Measurements from ENCODE around the gene TMEM101.

Gene TMEM101

DNA sequence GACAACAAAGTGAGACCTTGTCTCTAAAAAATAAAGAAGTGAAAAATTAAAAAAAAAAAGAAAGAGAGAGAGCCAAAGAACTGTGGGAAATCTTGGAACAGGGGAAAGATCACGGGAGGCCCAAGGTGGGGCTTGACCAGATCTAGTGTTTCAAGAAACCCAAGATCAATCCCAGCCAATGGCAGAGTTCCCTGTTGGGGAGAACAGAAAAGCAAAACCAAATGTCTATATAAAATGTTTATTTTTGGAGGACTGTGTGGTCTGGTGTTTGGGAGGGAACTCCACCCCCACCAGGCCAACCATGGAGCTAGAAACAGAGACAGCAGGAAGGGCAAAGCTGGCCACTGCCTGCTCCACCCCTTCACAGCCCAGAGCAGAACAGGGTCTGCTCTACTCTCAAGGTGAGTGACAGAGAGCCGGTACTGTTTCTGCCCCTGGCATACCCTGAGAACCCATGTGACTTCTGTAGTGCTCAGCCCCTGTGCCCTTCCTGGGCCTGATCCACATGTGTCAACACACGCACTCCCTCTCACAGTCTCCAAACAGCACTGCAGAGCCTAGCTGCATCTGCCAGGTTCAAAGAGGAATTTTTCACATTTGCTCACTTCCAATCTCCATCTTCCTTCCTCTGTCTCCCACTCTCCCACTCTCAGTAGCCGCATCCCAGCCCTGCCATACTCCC lies 3.7 kb downstream of the TMEM101 start:
- H3K9me3 Mint-ChIP-seq: no peaks in the 10 kb centered on the region
- H3K4me3 Mint-ChIP-seq: no peak overlapping the region
- intact Hi-C loops (cut with micrococcal nuclease): loop anchor here (10.0 kb wide), 1 partner anchor 104 kb away; no protein-coding TSS in a partner anchor
- H3K27ac Mint-ChIP-seq: peak overlapping the region; percentile 0
- H3K4me1 Mint-ChIP-seq (ENCODE audit: low read depth): peaks cover 66% of the 10 kb centered on the region
- H3K27me3 Mint-ChIP-seq: peaks cover 6% of the 10 kb centered on the region
- peaks cover 61% of the 10 kb centered on the region for H3K36me3 Mint-ChIP-seq (ENCODE audit: low read depth)

DNA sequence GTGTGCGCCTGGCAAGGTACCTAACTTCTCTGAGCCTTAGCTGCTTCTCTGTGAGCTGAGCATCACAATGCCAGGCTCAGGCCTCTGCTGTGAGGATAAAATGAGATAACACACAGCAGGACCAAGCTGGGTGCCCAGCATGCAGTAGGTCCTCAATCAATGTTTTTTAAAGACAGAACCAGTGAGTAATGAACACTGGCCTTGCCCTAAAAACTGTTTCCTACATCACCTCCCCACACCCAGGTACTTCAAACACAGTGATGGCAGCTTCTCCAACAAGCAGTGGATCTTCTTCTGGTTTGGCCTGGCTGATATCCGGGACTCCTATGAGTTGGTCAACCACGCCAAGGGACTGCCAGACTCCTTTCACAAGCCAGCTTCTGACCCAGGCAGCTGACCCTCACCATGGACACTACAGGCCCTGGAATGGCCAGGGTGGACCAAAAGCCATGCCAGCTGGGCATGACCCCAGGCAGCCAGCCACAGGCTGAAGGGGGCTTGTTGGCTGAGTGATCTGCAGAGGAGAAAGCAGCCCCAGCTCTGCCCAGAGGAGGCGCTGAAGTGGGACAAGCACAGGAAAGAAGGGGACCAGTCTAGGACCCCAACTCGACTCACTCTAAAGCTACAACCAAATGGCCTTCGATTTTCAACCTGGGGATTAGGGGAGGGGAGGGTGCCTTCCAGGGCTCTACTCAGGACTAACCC lies 6.4 kb downstream of the TMEM101 start:
- peaks cover 70% of the 10 kb centered on the region for H3K4me1 Mint-ChIP-seq (ENCODE audit: low read depth)
- H3K27me3 Mint-ChIP-seq: peaks cover 31% of the 10 kb centered on the region
- H3K36me3 Mint-ChIP-seq (ENCODE audit: low read depth): peaks cover 52% of the 10 kb centered on the region
- no peaks in the 10 kb centered on the region for H3K9me3 Mint-ChIP-seq
- intact Hi-C loops (cut with micrococcal nuclease): no loop called here
- peak overlapping the region; percentile 84 for H3K27ac Mint-ChIP-seq
- H3K4me3 Mint-ChIP-seq: peak overlapping the region; percentile 84

DNA sequence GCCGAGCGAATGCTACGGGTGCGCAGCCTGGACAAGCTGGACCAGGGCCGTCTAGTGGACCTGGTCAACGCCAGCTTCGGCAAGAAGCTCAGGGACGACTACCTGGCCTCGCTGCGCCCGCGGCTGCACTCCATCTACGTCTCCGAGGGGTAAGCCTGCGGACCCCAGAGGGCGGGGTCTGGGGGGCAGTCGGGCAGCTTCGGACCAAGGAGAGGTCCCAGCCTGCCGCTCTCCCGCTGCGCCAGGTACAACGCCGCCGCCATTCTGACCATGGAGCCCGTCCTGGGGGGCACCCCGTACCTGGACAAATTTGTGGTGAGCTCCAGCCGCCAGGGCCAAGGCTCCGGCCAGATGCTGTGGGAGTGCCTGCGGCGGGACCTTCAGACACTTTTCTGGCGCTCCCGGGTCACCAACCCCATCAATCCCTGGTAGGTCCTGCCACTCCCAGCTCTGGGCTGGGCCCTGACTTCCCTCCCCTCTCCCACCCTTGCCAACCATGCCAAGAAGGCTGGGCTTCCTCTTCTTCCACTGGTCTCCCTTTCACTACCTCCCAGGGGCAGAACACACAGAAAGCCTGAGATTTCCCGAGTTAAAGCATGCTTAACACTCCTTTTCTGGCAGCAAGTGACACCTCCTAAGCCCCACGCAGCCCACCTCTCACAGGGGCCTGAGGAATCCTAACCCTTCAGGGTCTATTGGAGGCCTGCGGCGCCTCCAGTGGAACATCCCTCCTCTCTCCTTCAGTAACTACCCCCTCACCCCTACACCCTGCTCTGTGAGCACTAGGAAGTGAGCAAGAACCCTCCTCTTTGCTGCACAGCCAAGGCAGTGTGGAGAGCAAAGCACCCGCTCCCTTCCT lies 7.2 kb downstream of the TMEM101 start:
- intact Hi-C loops (cut with micrococcal nuclease): loop anchor here (2.0 kb wide), 1 partner anchor 63 kb away; the partner anchor contains the start of gene G6PC3
- H3K4me1 Mint-ChIP-seq (ENCODE audit: low read depth): peaks cover 70% of the 10 kb centered on the region
- H3K4me3 Mint-ChIP-seq: peak overlapping the region; percentile 84
- peaks cover 47% of the 10 kb centered on the region for H3K36me3 Mint-ChIP-seq (ENCODE audit: low read depth)
- no peaks in the 10 kb centered on the region for H3K9me3 Mint-ChIP-seq
- peak overlapping the region; percentile 84 for H3K27ac Mint-ChIP-seq
- peaks cover 34% of the 10 kb centered on the region for H3K27me3 Mint-ChIP-seq

DNA sequence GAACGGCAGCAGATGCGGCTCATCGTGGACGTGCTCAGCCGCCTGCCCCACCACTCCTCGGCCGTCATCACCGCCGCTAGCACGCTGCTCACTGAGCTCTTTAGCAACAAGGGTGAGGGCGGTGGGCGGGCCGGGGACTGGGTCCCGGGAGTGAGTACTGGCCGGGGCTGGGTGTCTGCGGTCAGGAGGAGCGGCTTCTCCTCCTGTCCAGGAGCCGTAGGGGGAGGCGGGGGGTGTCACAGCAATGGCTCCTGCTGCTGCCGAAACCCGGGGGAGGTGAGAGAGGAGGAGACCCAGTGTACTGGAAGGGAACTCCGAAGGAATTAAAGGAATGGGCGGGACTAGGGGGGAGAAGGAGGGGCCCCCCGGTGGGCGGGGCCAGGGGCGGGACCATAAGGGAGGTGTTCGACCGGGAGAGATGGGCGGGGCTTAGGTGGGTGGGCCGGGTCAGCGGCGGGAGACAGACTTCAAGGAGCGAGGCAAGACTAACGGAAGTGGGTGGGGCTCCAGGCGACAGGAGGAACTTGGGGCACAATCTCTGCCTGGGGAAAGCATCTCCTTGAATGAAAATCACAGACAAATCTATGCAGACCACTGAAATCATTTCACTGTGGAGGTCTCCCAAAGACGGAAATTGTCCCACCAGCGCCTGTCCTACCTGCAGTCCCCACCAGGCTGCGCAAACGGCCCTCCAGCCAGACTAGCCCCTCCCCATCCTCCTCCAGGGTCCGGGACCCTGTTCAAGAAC lies 8.0 kb downstream of the TMEM101 start:
- no peaks in the 10 kb centered on the region for H3K9me3 Mint-ChIP-seq
- H3K27ac Mint-ChIP-seq: peak overlapping the region; percentile 84
- peaks cover 70% of the 10 kb centered on the region for H3K4me1 Mint-ChIP-seq (ENCODE audit: low read depth)
- peaks cover 39% of the 10 kb centered on the region for H3K36me3 Mint-ChIP-seq (ENCODE audit: low read depth)
- H3K27me3 Mint-ChIP-seq: peaks cover 42% of the 10 kb centered on the region
- H3K4me3 Mint-ChIP-seq: peak overlapping the region; percentile 84
- intact Hi-C loops (cut with micrococcal nuclease): loop anchor here (2.0 kb wide), 1 partner anchor 64 kb away; the partner anchor contains the start of gene G6PC3

DNA sequence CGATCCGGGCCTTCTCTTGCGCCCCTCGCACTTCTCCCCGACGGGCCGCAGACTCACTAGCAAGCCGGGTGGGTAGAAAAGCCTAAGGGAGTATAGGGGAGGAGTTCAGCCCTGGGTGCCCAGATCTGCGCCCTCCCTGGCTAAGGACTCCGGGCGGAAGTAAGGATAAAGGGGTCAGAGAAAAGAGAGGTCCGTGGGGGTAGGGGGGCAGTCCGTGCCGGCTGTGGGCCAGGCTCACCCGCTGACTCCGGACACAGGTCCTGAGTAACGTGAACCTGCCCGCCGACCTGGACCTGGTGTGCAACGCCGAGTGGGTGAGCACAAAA lies 8.5 kb downstream of the TMEM101 start:
- H3K36me3 Mint-ChIP-seq (ENCODE audit: low read depth): peaks cover 33% of the 10 kb centered on the region
- no peaks in the 10 kb centered on the region for H3K9me3 Mint-ChIP-seq
- intact Hi-C loops (cut with micrococcal nuclease): loop anchor here (2.0 kb wide), 1 partner anchor 65 kb away; the partner anchor contains the start of gene G6PC3
- H3K4me3 Mint-ChIP-seq: peak overlapping the region; percentile 84
- peak overlapping the region; percentile 84 for H3K27ac Mint-ChIP-seq
- peaks cover 65% of the 10 kb centered on the region for H3K4me1 Mint-ChIP-seq (ENCODE audit: low read depth)
- H3K27me3 Mint-ChIP-seq: peaks cover 47% of the 10 kb centered on the region

DNA sequence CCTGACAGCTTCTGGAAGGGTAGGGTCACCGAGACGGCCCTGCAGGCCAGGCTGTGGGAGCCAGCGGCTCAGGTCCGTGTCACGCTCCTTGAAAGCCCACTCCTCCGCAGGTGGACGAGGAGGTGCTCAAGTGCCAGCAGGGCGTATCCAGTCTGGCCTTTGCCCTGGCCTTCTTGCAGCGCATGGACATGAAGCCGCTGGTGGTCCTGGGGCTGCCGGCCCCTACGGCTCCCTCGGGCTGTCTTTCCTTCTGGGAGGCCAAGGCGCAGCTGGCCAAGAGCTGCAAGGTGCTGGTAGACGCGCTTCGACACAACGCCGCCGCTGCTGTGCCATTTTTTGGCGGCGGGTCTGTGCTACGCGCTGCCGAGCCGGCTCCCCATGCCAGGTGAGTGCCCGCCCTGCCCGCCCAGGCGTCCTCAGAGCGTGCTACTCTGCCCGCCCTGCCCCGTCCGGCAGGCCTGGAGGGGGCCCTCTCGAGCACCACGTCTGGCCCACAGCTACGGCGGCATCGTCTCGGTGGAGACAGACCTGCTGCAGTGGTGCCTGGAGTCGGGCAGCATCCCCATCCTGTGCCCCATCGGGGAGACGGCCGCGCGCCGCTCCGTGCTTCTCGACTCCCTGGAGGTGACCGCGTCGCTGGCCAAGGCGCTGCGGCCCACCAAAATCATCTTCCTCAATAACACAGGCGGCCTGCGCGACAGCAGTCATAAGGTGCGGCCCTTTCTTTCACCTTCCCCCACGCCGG lies 9.1 kb downstream of the TMEM101 start:
- Mint-ChIP-seq H3K27me3 (peaks cover 52% of the 10 kb centered on the region), H3K27ac (peak overlapping the region; percentile 84), H3K4me1 (ENCODE audit: low read depth) (peaks cover 59% of the 10 kb centered on the region), H3K9me3 (no peaks in the 10 kb centered on the region), H3K36me3 (ENCODE audit: low read depth) (peaks cover 28% of the 10 kb centered on the region), H3K4me3 (peak overlapping the region; percentile 84)
- intact Hi-C loops (cut with micrococcal nuclease): loop anchor here (2.0 kb wide), 1 partner anchor 65 kb away; the partner anchor contains the start of gene G6PC3

DNA sequence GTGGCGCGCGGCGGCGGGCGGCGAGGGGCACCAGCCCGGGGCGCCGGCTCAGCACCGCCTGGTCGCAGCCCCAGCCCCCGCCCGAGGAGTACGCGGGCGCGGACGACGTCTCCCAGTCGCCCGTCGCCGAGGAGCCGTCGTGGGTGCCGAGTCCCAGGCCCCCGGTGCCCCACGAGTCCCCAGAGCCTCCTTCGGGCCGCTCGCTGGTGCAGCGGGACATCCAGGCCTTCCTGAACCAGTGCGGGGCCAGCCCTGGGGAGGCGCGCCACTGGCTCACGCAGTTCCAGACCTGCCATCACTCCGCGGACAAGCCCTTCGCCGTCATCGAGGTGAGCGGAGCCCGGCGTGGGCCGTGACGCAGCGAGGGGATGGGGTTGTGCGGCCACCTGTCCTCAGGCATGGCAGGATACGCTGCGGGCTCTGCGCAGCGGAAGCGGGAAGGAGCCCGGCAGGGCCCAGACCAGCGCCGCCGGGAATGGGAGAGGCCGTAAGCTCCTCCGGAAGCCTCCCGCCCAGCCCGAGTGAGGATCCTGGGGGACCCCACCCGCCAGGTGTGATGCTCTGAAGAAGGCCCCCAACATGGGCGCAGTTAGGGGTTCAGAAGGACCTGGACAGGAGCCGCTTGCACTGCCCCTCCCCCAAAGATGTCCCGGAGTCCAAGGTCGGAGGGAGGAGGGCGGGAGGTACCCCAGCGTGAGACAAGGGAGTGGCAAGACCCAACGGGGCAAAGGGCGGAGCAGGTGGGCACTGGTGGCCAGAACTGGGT lies 9.8 kb downstream of the TMEM101 start:
- intact Hi-C loops (cut with micrococcal nuclease): no loop called here

DNA sequence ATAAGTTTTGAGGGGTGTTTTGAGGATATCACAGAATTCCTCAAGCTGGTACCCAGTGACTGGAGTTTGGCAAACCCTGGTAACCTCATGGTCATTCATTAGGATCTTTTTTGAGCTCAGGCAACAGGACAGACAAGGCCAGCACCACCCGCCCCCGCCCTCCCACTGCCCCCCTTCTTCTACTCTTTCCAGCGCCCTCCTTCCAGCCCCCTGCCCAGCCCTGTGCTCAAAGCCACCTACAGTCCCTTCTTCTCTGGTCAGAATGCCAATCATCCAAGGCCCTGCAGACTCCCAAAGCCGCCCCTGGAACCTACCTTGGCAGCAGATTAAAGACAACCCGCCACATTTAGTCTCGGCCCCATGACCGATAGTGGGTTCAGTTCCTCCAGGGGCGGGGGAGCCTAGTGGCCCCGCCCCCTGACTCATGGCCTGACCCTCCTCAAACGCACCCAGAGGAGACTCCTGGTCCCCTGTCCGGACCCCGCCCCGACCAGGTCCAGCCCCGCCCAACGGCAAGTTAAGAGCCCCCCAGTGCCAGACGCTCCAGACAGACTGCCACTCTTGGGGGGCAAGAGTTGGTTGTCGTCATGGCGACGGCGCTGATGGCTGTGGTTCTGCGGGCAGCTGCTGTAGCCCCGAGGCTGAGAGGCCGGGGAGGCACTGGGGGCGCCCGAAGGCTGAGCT lies 10.5 kb downstream of the TMEM101 start, which contains the start of gene NAGS:
Gene NAGS, plus strand, starts transcription at position 546 of the 684 bp plus-strand sequence. Its CDS starts 42 bp downstream, at position 588.
- Mint-ChIP-seq H3K27me3 (peaks cover 63% of the 10 kb centered on the region), H3K4me1 (ENCODE audit: low read depth) (peaks cover 47% of the 10 kb centered on the region), H3K36me3 (ENCODE audit: low read depth) (peaks cover 13% of the 10 kb centered on the region), H3K27ac (peak within 1 kb of the TSS; percentile 43), H3K9me3 (no peaks in the 10 kb centered on the region), H3K4me3 (peak within 1 kb of the TSS; percentile 58)
- intact Hi-C loops (cut with micrococcal nuclease): no loop called here

More for the DNA sequence above, 9.8 kb downstream of the TMEM101 start:
- Mint-ChIP-seq H3K4me3 (peak overlapping the region; percentile 58), H3K27me3 (peaks cover 58% of the 10 kb centered on the region), H3K9me3 (no peaks in the 10 kb centered on the region), H3K36me3 (ENCODE audit: low read depth) (peaks cover 20% of the 10 kb centered on the region), H3K27ac (peak overlapping the region; percentile 43), H3K4me1 (ENCODE audit: low read depth) (peaks cover 52% of the 10 kb centered on the region)

DNA sequence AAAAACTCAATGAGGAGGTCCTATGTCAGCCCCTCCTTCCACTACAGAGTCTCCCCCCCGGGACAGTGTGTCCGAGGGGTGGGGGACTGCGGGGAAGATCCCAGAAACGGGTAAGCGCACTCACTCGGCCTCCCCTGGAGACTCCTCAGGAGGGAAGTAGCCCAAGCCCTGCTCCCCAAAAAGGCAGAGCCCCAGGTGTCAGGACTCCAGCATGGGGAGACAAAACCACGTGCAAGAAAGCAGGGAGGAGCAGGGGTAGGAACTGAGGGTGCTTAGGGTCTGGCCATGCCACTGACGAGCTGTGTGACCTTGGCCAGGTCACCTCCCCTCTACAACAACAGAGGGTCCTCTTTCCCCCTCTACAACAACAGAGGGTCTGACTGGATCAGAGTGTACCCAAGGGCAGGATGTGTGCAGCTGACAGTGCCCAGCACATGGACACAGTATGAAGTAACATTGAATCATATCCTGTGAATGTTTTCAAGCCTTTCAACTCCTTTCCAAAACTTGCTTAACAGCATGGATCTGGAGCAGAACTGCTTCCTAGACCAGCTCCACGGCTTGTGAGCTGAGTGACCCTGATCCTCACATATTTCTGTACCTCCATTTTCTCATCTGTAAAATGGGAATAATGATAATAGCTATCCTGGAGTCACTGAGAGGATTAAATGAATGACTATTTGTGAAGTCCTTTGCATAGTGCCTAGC lies 12.5 kb downstream of the TMEM101 start:
- peaks cover 71% of the 10 kb centered on the region for H3K27me3 Mint-ChIP-seq
- intact Hi-C loops (cut with micrococcal nuclease): no loop called here
- H3K9me3 Mint-ChIP-seq: no peaks in the 10 kb centered on the region
- peaks cover 37% of the 10 kb centered on the region for H3K4me1 Mint-ChIP-seq (ENCODE audit: low read depth)
- H3K36me3 Mint-ChIP-seq (ENCODE audit: low read depth): no peaks in the 10 kb centered on the region
- H3K4me3 Mint-ChIP-seq: no peak overlapping the region
- no peak overlapping the region for H3K27ac Mint-ChIP-seq

DNA sequence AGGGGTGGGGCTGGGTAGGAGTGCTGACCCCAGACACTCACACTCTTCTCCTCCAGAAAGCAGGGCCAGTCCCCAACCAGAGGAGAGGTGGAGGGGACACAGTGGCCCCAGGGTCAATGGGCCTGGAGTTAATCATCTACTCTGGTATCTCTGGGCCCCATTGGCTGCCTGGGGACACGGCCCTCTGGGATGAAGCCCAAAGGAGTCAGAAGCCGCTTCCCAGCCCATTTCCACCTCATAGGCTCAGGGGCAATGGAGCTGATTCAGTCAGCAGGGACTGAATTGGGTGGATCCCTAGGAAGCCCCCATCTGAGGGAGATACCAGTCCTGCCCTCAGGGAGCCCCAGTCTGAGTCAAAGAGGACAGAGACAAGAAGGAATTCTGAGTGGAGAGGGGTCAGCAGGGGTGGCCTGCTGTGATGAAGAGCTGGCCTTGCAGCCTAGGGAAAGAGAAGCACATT lies 13.3 kb downstream of the TMEM101 start:
- Mint-ChIP-seq H3K4me3 (no peak overlapping the region), H3K36me3 (ENCODE audit: low read depth) (no peaks in the 10 kb centered on the region), H3K27me3 (peaks cover 69% of the 10 kb centered on the region), H3K27ac (no peak overlapping the region), H3K4me1 (ENCODE audit: low read depth) (peaks cover 33% of the 10 kb centered on the region), H3K9me3 (no peaks in the 10 kb centered on the region)
- intact Hi-C loops (cut with micrococcal nuclease): no loop called here

DNA sequence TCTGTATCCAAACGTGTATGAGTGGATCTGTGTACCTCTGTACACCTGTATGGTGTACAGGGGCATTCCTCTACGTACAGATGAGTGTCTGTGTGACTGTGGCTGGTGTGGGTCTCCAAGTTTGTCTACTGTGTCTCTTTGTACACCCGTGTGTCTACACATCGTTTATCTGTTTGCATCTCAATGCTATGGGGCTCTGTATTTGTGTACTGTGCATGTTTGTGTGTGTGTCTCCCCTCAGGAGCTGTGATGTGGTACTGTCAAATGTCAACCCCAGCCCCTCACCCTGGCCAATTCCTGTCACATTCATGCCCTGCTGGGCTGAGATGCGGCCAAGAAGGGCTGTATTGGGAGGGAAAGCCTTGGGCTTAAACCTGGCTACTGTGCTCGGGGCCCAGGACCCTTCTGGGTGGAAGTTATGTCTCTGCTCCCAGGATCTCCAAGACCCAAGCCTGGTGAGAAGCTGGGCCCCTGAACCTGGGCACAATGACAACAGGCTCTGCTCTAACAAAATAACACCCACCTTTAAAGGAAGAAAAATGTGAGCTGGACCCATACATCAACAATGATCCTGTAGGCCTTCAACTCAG lies 13.8 kb downstream of the TMEM101 start:
- no peaks in the 10 kb centered on the region for H3K9me3 Mint-ChIP-seq
- peaks cover 64% of the 10 kb centered on the region for H3K27me3 Mint-ChIP-seq
- intact Hi-C loops (cut with micrococcal nuclease): no loop called here
- H3K27ac Mint-ChIP-seq: no peak overlapping the region
- peaks cover 28% of the 10 kb centered on the region for H3K4me1 Mint-ChIP-seq (ENCODE audit: low read depth)
- no peaks in the 10 kb centered on the region for H3K36me3 Mint-ChIP-seq (ENCODE audit: low read depth)
- H3K4me3 Mint-ChIP-seq: no peak overlapping the region

Data from dendritic cell treated with granulocyte-macrophage colony-stimulating factor and Interleukin-4, amounts not matched to agents 40 ng/mL and 50 ng/mL, for 4 days (primary cell).